ENCODE results near the gene DNAL4. TPM values are rescaled to one million over a fixed set of nuclear protein-coding genes. Genes with fewer than 3 reads are reported as not detected.
A peak's percentile ranks its signal among the peaks of the same experiment; 100 is the strongest.

The DNAL4 gene
- total RNA-seq, 1 donor from 2014 or later = 5.5 TPM

DNA sequence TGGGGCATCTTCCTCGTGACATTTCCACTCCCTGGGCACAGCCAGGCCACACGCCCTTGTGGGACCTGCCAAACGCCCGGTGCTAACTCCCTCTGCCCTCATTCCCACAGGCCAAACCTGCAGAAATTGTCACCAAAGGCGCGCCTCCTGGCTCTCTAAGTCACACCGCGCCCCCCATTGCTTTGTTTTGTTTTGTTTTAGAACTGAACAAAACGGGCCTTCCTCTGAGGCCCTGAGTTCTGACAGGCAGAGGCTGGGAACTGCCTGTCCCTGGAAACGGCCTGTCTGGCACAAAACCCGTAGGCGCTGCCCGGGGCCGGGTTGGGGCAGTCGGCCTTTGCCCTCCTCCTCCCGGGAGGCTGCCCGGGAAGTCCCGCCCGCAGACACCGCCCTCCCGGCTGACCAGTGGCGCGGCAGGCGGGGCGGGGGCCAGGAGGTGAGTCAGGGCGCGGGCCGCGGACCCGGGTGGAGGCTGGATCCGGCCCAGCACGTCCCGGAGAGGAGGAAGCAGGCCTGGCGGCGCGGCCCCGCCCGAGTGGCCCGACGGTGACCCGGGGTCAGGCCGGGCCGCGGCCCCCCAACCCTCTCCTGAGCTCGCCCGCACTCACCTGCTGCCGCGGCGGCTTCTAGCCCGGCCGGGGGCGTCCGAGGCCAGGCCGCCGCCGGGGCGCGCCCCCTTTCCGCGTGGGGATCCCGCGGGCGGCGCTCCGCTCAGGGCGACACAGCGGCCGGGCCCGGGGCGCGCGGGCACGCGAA, 38.6 kb downstream of the DNAL4 start:
- Mint-ChIP-seq H3K4me3 (peak overlapping the region; percentile 95), H3K36me3 (ENCODE audit: low read depth) (peaks cover 40% of the 10 kb centered on the region), H3K4me1 (peaks cover 58% of the 10 kb centered on the region), H3K27me3 (no peaks in the 10 kb centered on the region), H3K9me3 (no peaks in the 10 kb centered on the region), H3K27ac (peak overlapping the region; percentile 100)
- intact Hi-C loops (cut with micrococcal nuclease) = loop anchor here (5.0 kb wide), 1 partner anchor 87 kb away; the partner anchor contains the start of gene NPTXR
- peak; percentile 89 for DNase-seq

DNA sequence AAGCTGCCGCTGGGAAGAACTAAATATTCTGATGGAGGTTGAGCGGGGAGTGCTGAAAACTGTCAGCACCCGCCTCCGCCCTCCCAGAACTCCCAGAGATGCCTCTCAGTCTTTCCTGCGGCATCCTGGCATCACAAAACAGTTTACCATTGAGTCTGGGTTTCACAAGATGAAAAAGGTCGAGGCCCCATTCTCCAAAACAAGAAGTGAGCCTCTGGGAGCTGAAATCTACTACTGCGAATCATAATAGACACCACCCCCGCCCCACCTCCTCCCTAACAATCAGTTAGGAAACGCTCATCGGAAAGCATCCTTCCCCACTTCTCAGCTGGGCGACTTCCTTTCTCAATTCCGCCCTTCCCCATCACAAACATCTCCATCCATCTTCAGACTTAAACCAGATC, 39.2 kb downstream of the DNAL4 start:
- Mint-ChIP-seq H3K36me3 (ENCODE audit: low read depth) (peaks cover 45% of the 10 kb centered on the region), H3K4me3 (peak overlapping the region; percentile 95), H3K9me3 (no peaks in the 10 kb centered on the region), H3K4me1 (peaks cover 62% of the 10 kb centered on the region), H3K27me3 (no peaks in the 10 kb centered on the region), H3K27ac (peak overlapping the region; percentile 100)
- intact Hi-C loops (cut with micrococcal nuclease) = loop anchor here (1.0 to 5.0 kb wide), 2 partner anchors 49 to 88 kb away; partner anchors contain the start of genes GTPBP1 and NPTXR
- no peak for DNase-seq

DNA sequence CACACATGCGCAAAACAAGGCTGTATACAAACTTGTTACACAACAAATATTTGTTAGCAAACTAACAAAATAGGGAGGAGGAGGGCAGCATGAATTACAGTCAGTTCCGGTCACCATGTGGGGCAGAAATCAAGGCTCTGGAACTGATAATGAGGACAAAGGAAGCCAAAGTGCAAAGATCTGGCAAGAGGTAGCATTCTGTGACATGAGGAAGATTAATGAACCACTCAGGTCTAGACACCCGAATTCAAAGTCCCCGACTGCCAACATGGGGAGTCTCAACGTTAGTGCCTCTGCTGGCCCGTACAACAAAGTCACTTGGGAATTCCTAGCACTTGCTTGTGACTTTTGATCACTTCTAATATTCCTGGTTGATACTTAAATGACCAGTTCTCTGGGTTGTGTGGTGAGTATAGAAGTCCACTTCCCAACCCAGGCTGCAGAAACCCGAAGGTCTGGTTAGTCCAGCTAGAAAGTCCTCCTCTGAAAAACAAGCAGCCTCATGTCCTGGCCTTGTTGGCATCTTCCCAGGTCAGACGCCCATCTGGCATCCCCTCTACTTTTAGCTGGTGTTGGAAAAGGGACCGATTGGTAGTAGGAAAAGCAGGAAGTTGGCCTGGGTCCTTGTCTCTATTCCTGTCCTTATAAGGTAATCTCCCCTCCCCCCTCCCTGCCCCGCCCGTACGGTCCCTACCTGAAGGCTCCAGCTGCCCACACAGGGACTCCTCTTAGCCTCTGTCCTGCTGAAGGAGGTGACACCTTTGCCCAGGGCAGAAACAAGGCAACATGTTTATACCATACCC, 39.8 kb downstream of the DNAL4 start:
- peak overlapping the region; percentile 95 for H3K4me3 Mint-ChIP-seq
- intact Hi-C loops (cut with micrococcal nuclease) = loop anchor here (1.0 kb wide), 1 partner anchor 49 kb away; the partner anchor contains the start of gene GTPBP1
- no peaks in the 10 kb centered on the region for H3K27me3 Mint-ChIP-seq
- peaks cover 66% of the 10 kb centered on the region for H3K4me1 Mint-ChIP-seq
- no peaks in the 10 kb centered on the region for H3K9me3 Mint-ChIP-seq
- peak; percentile 77 for DNase-seq
- H3K36me3 Mint-ChIP-seq (ENCODE audit: low read depth) = peaks cover 50% of the 10 kb centered on the region
- peak overlapping the region; percentile 100 for H3K27ac Mint-ChIP-seq

DNA sequence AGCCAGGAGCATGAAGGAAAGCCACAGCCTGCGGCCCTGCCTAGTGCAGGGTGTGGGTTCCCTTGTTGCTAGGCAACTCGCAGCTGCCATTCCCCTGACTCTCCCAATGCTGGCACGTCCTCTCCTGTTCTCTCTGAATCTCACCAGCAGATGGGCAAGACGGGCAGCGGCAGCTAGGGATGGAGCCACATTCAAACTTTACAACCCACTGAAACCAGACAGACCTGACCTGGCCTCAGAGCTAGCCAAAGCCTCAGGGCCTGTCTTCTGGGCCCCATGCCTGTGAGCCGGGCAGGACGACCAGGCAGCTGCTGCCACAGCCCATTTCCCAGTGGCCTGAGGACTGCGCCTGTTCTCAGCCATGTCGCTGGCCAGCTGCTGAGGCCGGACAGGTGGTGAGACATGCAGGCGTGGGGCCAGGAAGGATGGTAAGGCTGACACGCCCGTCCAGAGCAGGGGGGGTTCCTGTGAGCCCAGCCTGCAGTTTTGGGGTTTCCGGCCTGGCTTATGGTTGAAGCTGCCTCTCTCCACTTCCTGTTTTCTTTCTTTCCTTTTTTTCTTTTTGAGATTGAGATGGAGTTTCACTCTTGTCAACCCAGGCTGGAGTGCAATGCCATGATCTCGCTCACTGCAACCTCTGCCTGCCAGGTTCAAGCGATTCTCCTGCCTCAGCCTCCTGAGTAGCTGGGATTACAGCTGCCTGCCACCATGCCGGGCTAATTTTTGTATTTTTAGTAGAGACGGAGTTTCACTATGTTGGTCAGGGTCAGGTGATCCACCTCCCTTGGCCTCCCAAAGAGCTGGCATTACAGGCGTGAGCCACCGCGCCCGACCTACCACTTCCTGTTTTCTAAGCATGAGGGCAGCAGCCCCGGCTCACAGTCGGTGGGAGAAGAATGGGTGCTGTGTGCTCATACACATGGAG, 42.3 kb downstream of the DNAL4 start:
- Mint-ChIP-seq H3K4me1 (peaks cover 48% of the 10 kb centered on the region), H3K36me3 (ENCODE audit: low read depth) (peaks cover 66% of the 10 kb centered on the region), H3K9me3 (no peaks in the 10 kb centered on the region), H3K4me3 (peak overlapping the region; percentile 95), H3K27ac (peak overlapping the region; percentile 100), H3K27me3 (no peaks in the 10 kb centered on the region)
- peak; percentile 94 for DNase-seq
- intact Hi-C loops (cut with micrococcal nuclease) = no loop called here

DNA sequence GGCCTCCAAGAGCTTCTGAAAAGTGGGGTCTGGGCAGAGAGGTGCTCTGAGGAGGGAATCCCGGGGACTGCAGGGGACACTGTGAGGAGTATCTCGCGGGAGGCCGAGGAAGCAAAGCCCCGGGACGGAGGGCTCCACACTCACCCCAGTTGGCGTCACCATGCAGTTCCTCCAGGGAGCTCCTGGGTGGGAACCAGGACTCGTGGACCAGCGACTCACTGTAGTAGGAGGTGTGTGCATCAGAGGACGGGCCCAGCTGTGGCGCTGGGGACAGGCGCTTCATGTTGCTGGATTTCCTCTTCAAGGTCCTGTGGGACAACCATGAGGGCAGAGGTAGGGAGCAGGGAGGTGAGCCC, 42.9 kb downstream of the DNAL4 start:
- intact Hi-C loops (cut with micrococcal nuclease) = no loop called here
- Mint-ChIP-seq H3K4me3 (peak overlapping the region; percentile 95), H3K9me3 (no peaks in the 10 kb centered on the region), H3K36me3 (ENCODE audit: low read depth) (peaks cover 66% of the 10 kb centered on the region), H3K4me1 (peaks cover 45% of the 10 kb centered on the region), H3K27ac (peak overlapping the region; percentile 100), H3K27me3 (no peaks in the 10 kb centered on the region)
- DNase-seq = no peak

DNA sequence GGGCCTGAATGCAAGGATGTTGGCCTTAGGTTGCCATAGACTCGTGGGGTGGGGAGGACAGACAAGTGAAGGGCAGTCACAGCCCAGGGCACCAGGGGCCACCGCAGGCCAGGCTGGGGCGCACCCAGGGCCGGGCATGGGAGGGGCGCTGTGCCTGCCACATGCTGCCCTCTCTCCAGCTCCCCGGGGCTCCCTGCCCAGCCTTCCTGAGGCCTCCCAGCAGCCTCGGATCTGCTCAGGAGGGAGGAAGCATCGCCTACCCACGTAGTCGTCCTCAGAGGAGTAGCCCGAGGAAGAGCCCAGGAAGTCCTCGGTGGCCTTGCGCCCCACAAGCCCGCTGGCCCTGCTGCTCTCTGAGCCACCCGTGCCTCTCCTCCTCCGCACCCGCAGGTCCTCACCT, 43.3 kb downstream of the DNAL4 start:
- H3K4me3 Mint-ChIP-seq = peak overlapping the region; percentile 95
- peak overlapping the region; percentile 100 for H3K27ac Mint-ChIP-seq
- peaks cover 70% of the 10 kb centered on the region for H3K36me3 Mint-ChIP-seq (ENCODE audit: low read depth)
- intact Hi-C loops (cut with micrococcal nuclease) = no loop called here
- no peaks in the 10 kb centered on the region for H3K9me3 Mint-ChIP-seq
- DNase-seq = no peak
- peaks cover 45% of the 10 kb centered on the region for H3K4me1 Mint-ChIP-seq
- no peaks in the 10 kb centered on the region for H3K27me3 Mint-ChIP-seq

DNA sequence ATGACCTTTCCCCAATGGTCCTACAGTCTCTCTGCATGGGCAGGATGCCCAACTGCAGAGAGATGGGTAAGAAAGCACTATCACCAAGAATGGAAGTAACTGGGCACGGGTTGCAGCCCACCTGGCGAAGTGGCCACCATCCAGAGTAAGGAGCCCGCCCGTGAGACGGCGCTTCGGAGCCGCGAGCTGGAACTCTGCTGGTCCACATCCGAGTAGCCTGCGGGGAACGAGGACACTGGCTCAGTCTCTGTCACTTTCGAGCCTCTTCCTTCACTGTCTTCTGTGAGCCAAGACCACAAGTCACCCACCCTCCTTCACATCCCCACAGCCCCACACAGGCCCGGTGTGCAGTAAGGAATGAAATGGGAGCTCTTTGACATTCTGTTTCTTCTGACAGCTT, 43.8 kb downstream of the DNAL4 start:
- H3K27ac Mint-ChIP-seq = peak overlapping the region; percentile 78

DNA sequence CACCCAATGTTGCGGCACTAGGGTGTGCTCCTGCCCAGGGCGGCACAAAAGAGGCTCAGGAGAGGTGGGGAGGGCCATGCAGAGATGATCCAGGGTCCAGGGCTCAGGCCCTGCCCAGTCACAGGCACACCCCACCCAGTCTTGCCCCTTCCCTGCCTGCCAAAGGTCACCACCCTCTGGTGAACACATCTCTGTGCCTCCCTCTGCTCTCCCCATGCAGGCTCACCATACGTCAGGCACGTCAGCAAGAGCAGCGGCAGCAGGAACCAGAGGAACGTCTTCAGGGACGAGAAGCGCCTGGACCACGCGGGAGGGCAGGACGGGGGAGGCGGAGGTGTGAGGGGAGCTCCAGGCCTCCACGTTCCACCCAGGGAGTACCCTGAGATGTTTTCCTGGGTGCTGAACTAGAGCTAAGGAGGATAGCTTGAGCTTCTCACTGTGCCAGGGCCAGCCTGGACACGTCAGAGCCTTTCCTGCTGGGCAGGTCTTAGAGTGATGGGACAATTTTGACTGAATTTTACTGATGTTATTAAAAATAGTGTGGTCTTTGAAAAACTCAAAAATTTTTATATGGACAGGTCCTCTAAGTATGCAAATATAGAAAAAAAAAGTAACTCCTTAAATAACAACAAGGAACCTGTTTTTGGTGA, 45.3 kb downstream of the DNAL4 start:
- no peak overlapping the region for H3K4me3 Mint-ChIP-seq
- intact Hi-C loops (cut with micrococcal nuclease) = no loop called here
- peak overlapping the region; percentile 56 for H3K27ac Mint-ChIP-seq
- H3K36me3 Mint-ChIP-seq (ENCODE audit: low read depth) = peaks cover 71% of the 10 kb centered on the region
- DNase-seq = no peak
- peaks cover 35% of the 10 kb centered on the region for H3K4me1 Mint-ChIP-seq
- H3K27me3 Mint-ChIP-seq = no peaks in the 10 kb centered on the region
- H3K9me3 Mint-ChIP-seq = no peaks in the 10 kb centered on the region

More for the DNA sequence above, 43.8 kb downstream of the DNAL4 start:
- Mint-ChIP-seq H3K4me3 (peak overlapping the region; percentile 56), H3K36me3 (ENCODE audit: low read depth) (peaks cover 74% of the 10 kb centered on the region), H3K27me3 (no peaks in the 10 kb centered on the region), H3K4me1 (peaks cover 44% of the 10 kb centered on the region), H3K9me3 (no peaks in the 10 kb centered on the region)
- no peak for DNase-seq
- intact Hi-C loops (cut with micrococcal nuclease) = no loop called here

DNA sequence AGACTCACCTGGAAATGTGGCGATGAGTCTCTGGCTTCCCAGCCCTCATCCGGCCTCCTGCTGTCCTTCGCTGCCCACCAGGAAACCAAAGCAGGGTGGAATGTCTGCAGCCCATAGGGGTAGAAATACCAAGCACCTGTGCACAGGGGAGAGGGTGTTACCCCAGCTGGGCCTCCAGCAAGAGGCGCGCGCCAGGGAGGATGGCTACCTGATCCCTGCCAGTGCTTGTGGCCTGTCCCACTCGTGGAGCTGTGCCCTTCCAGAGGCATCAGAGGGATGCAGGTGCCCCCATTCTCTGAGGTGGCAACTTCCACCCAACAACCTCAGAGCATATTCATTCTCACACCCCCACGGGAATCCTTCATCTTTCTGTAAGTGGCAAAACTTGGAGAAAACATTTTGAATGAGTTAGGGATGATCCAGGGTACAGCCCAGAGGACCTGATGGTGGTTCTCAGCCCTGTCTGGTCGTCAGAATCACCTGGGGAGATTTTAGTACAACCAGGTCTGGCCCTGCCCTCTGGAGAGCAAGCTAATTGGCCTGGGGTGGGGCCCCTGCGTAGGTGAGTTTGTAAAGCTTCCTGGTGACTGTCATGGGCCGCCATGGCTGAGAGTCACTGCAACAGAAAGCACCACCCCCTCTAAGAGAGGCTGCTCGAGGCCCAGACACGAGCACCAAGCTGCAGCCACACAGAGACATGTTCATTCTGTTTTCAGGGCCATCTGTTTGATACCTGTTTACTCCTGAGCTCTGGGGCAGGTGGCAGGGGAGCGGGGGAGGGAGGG, 48.1 kb downstream of the DNAL4 start:
- no peak overlapping the region for H3K27ac Mint-ChIP-seq
- peaks cover 22% of the 10 kb centered on the region for H3K4me1 Mint-ChIP-seq
- intact Hi-C loops (cut with micrococcal nuclease) = no loop called here
- no peaks in the 10 kb centered on the region for H3K27me3 Mint-ChIP-seq
- H3K9me3 Mint-ChIP-seq = no peaks in the 10 kb centered on the region
- no peak for DNase-seq
- H3K4me3 Mint-ChIP-seq = no peak overlapping the region
- peaks cover 74% of the 10 kb centered on the region for H3K36me3 Mint-ChIP-seq (ENCODE audit: low read depth)

DNA sequence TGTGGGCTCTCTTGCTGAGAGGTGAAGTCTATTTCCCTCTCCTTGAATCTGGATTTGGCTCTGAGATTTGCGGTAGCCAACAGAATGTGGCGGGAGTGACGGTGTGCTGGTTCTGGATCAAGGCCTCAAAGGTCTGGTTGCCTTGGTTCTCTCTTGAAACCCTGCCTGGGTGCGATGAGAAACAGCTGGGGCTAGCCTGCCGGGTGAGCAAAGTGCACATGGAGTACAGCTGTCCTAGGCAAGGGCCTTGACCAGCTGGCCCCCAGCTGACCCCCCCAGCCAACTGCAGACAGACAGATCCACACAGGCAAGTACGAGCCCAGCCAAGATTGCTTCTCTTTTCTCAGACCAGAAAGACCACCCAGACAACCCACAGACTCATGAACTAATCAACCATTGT, 49.0 kb downstream of the DNAL4 start:
- no peaks in the 10 kb centered on the region for H3K27me3 Mint-ChIP-seq
- DNase-seq = no peak
- H3K27ac Mint-ChIP-seq = peak overlapping the region; percentile 36
- no peak overlapping the region for H3K4me3 Mint-ChIP-seq
- intact Hi-C loops (cut with micrococcal nuclease) = no loop called here
- H3K4me1 Mint-ChIP-seq = peaks cover 17% of the 10 kb centered on the region
- H3K9me3 Mint-ChIP-seq = no peaks in the 10 kb centered on the region
- H3K36me3 Mint-ChIP-seq (ENCODE audit: low read depth) = peaks cover 72% of the 10 kb centered on the region

DNA sequence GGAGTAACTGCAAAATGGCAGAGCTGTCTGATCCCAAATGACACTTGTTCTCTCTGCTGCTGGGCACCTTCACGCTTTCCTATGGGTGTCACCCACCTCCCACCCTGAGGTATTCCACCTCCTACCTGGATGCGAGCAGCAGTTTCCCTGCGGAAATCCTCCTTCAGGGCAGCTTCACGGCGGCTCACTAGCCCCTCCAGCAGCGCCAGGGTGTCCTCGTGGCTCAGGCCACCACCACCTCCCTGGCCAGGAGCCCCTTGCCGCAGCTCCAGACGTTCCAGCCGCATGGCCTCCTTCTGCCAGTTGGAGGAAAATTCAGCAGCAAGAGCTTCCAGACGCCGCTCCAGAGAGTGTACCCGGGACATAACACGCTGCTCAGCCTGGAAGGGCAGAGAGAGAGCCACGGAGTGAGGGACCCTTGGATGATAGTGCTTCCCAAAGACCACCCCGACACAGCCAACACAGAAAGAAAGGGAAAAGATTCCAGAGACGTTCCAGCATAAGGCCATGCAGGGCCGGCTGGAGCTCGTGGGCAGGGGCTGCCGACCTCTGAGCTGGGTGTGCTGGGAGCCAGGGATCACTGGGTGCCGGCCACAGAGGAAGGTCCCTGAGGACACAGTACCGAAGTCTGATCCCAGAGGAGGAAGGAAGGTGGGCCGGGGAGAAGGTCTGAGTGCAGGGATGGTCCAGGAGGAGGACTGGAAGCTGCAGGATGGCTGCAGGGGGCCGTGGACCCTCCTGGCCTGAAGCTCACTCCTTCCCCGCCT, 51.6 kb downstream of the DNAL4 start:
- Mint-ChIP-seq H3K36me3 (ENCODE audit: low read depth) (peaks cover 72% of the 10 kb centered on the region), H3K9me3 (no peaks in the 10 kb centered on the region), H3K27me3 (no peaks in the 10 kb centered on the region), H3K4me1 (peaks cover 15% of the 10 kb centered on the region), H3K4me3 (no peak overlapping the region), H3K27ac (no peak overlapping the region)
- intact Hi-C loops (cut with micrococcal nuclease) = no loop called here
- no peak for DNase-seq

DNA sequence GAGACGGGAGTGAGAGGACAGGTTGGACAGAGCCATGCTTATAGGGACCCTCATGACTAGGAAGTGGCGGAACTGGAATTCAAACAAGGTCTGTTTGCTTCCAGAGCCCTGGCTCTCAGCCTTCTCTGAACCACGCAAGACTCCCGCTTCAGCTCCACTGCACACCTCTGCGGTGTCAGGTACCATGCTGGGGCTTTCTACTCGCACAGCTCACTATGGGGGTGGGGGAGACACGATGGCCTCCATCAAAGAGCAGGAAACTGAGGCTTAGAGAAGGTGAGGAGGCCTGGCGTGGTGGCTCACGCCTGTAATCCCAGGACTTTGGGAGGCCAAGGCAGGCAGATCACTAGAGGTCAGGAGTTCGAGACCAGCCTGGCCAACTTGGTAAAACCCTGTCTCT, 52.4 kb downstream of the DNAL4 start:
- Mint-ChIP-seq H3K4me1 (peaks cover 17% of the 10 kb centered on the region), H3K9me3 (no peaks in the 10 kb centered on the region), H3K27ac (peak overlapping the region; percentile 45), H3K27me3 (no peaks in the 10 kb centered on the region), H3K4me3 (no peak overlapping the region), H3K36me3 (ENCODE audit: low read depth) (peaks cover 79% of the 10 kb centered on the region)
- intact Hi-C loops (cut with micrococcal nuclease) = no loop called here
- no peak for DNase-seq

All from activated CD4-positive, alpha-beta T cell treated with anti-CD3 and anti-CD28 coated beads, Interleukin-2, amount 10 ng/mL, durations not matched to agents 24 days and 14 days (primary cell).